Caco-2 (cell line): ENCODE results near the gene DOLK. TPM values are rescaled to one million over a fixed set of nuclear protein-coding genes. Genes with fewer than 3 reads are reported as not detected.

Experiments
- BruUV-seq: library from RNA; stranded (reverse); fragments of 400-500 nt; replicated peaks from 2 replicates; lab custom pipeline; 2021; lab: Mats Ljungman, UMichigan
- CTCF ChIA-PET: fragments of 300-600 bp; sonication (Branson Sonifier 250); formaldehyde crosslinking; loops from one replicate; lab custom pipeline; 2022; ENCODE audit warnings: antibody characterized with exemption; lab: Charles Lee
- POLR2A ChIA-PET: fragments of 300-600 bp; sonication (Branson Sonifier 250); formaldehyde crosslinking; loops from one replicate; lab custom pipeline; 2022; ENCODE audit warnings: antibody characterized with exemption; lab: Charles Lee
- DNase-seq, 2 experiments: peaks; one replicate each; pipeline versions ENCODE4 v3.0.0 to v3.0.0-alpha.2; 2020 to 2022
- H3K27me3 ChIP-seq: replicated peaks from 2 replicates; pipeline ENCODE4 v1.6.0; 2011; ENCODE audit warnings: low read length; ENCODE audit not compliant: control insufficient read depth, insufficient read depth
- H3K36me3 ChIP-seq: 2 replicates; pipeline ENCODE4 v1.5.1; 2011; ENCODE audit warnings: low read length; ENCODE audit not compliant: control insufficient read depth, insufficient read depth
- H3K4me1 ChIP-seq: fragments of 250-450 bp; sonication (Bioruptor Pico); 2 replicates; pipeline ENCODE4 v1.5.1; 2020; ENCODE audit warnings: mild to moderate bottlenecking
- H3K4me3 ChIP-seq: 2 replicates; pipeline ENCODE4 v1.5.1; 2011; ENCODE audit warnings: low read depth, mild to moderate bottlenecking, control low read depth, low read length
- H3K9me3 ChIP-seq: fragments of 250-450 bp; sonication (Bioruptor Pico); 2 replicates; pipeline ENCODE4 v1.5.1; 2020; ENCODE audit warnings: mild to moderate bottlenecking, moderate library complexity
- H3K27ac Mint-ChIP-seq: one replicate; pipeline ENCODE4 v1.8.0; 2022; ENCODE audit warnings: mixed read lengths; ENCODE audit not compliant: unreplicated experiment
- H3K27me3 Mint-ChIP-seq: one replicate; pipeline ENCODE4 v1.8.0; 2022; ENCODE audit warnings: mixed read lengths; ENCODE audit not compliant: insufficient read depth, unreplicated experiment
- H3K36me3 Mint-ChIP-seq: one replicate; pipeline ENCODE4 v1.8.0; 2022; ENCODE audit warnings: mild to moderate bottlenecking, mixed read lengths; ENCODE audit not compliant: insufficient read depth, unreplicated experiment
- H3K4me1 Mint-ChIP-seq: one replicate; pipeline ENCODE4 v1.8.0; 2022; ENCODE audit warnings: low read depth, mixed read lengths; ENCODE audit not compliant: unreplicated experiment
- H3K4me3 Mint-ChIP-seq: one replicate; pipeline ENCODE4 v1.8.0; 2022; ENCODE audit warnings: mild to moderate bottlenecking, moderate library complexity, mixed read lengths; ENCODE audit not compliant: unreplicated experiment
- H3K9me3 Mint-ChIP-seq: one replicate; pipeline ENCODE4 v1.8.0; 2022; ENCODE audit warnings: mixed read lengths; ENCODE audit not compliant: unreplicated experiment
- intact Hi-C: fragments of 100-400 bp; cut with micrococcal nuclease; formaldehyde crosslinking; loops from one replicate; pipeline ENCODE4 v1.10.0; 2022; ENCODE audit not compliant: unreplicated experiment
- total RNA-seq: library from RNA; stranded (reverse); gene quantifications from 2 replicates; pipeline ENCODE4 v1.2.3, GENCODE V29; 2022
- TF ChIP-seq, protein P1 (sequence below), 2 experiments: fragments of 200-600 bp in 1 of 2; IDR thresholded peaks; 1 replicate in 1 of 2; 2 replicates in 1 of 2; pipeline versions ENCODE4 v1.5.1 to v1.8.0; 2011 to 2022; ENCODE audit warnings: antibody characterized with exemption in 1 of 2, control low read depth in 1 of 2, inconsistent platforms in 1 of 2, low read depth in 1 of 2, low read length in 1 of 2, mild to moderate bottlenecking in 1 of 2, moderate library complexity in 1 of 2; ENCODE audit not compliant: insufficient read depth in 1 of 2, severe bottlenecking in 1 of 2, unreplicated experiment in 1 of 2

Gene DOLK
- total RNA-seq, 1 experiment from 2014 or later: 27.2 TPM

- H3K36me3 ChIP-seq: no peaks in the 10 kb centered on the region; the same call in 1 of the 2 replicates
- H3K9me3 ChIP-seq: no peaks in the 10 kb centered on the region
- no peaks in the 10 kb centered on the region for H3K4me1 Mint-ChIP-seq
- POLR2A ChIA-PET: no interaction called here
- no peaks in the 10 kb centered on the region for H3K27me3 ChIP-seq
- no peak overlapping the region for H3K4me3 ChIP-seq
- H3K36me3 Mint-ChIP-seq: peaks cover 24% of the 10 kb centered on the region
- TF ChIP-seq, protein P1, sequence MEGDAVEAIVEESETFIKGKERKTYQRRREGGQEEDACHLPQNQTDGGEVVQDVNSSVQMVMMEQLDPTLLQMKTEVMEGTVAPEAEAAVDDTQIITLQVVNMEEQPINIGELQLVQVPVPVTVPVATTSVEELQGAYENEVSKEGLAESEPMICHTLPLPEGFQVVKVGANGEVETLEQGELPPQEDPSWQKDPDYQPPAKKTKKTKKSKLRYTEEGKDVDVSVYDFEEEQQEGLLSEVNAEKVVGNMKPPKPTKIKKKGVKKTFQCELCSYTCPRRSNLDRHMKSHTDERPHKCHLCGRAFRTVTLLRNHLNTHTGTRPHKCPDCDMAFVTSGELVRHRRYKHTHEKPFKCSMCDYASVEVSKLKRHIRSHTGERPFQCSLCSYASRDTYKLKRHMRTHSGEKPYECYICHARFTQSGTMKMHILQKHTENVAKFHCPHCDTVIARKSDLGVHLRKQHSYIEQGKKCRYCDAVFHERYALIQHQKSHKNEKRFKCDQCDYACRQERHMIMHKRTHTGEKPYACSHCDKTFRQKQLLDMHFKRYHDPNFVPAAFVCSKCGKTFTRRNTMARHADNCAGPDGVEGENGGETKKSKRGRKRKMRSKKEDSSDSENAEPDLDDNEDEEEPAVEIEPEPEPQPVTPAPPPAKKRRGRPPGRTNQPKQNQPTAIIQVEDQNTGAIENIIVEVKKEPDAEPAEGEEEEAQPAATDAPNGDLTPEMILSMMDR (IDR thresholded peaks at IDR 0.05; ENCODE audit: insufficient read depth in 1 of 2, low read depth in 1 of 2, low read length in 1 of 2, severe bottlenecking in 1 of 2, unreplicated experiment in 1 of 2): no peak
- no TSS peak for BruUV-seq
- no peaks in the 10 kb centered on the region for H3K4me1 ChIP-seq
- no peak overlapping the region for H3K4me3 Mint-ChIP-seq
- no peaks in the 10 kb centered on the region for H3K9me3 Mint-ChIP-seq
- CTCF ChIA-PET: no interaction called here
- H3K27ac Mint-ChIP-seq: no peak overlapping the region
- intact Hi-C loops: no loop called here
- no peaks in the 10 kb centered on the region for H3K27me3 Mint-ChIP-seq
- no peak for DNase-seq
Observed at GRCh38 chr9:128898382-128898781, 49.0 kb downstream of the DOLK start.

DNA sequence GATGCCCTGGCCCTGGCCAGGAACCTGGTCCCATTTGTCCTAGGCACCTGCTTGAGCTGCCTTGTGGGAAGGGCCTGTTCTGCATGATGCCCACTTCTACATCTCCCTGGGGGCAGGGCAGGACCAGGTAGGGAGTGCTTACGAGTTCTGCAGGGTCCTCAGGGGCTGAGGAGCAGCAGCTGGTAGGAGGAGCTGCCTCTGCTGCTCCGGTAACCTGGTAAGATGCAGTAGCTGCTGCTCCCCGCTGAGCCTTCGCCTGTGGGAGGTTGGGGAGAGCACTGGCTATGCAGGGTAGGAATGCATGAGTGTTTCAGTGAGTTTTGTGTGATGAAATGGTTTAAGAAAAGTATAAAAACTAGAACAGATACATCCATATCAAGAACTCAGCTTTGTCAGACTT is 51.8 kb downstream of the DOLK start:
- TF ChIP-seq, protein P1 (IDR thresholded peaks at IDR 0.05; ENCODE audit: insufficient read depth in 1 of 2, low read depth in 1 of 2, low read length in 1 of 2, severe bottlenecking in 1 of 2, unreplicated experiment in 1 of 2): no peak
- no peak for DNase-seq
- Histone ChIP-seq H3K9me3 (no peaks in the 10 kb centered on the region), H3K27me3 (no peaks in the 10 kb centered on the region), H3K4me3 (no peak overlapping the region), H3K36me3 (no peaks in the 10 kb centered on the region; the same call in 1 of the 2 replicates), H3K4me1 (no peaks in the 10 kb centered on the region)
- Mint-ChIP-seq H3K9me3 (no peaks in the 10 kb centered on the region), H3K36me3 (peaks cover 26% of the 10 kb centered on the region), H3K27me3 (no peaks in the 10 kb centered on the region), H3K4me1 (no peaks in the 10 kb centered on the region), H3K4me3 (no peak overlapping the region), H3K27ac (no peak overlapping the region)
- intact Hi-C loops: no loop called here
- BruUV-seq: no TSS peak
- CTCF ChIA-PET: interaction anchor here (0.6 kb wide), 1 partner anchor 259 kb away, joined by 3 read pairs; no protein-coding TSS in a partner anchor
- POLR2A ChIA-PET: no interaction called here

Other genes starting within 250 kb of the DOLK start
- 1.6 and 2.1 TPM in 2 replicates for gene PKN3, start 245.1 kb downstream of the DOLK start, total RNA-seq
- 71.0 and 73.7 TPM in 2 replicates for gene ZDHHC12, start 223.5 kb downstream of the DOLK start, total RNA-seq
- 21.7 and 28.6 TPM in 2 replicates for gene ZER1, start 175.7 kb downstream of the DOLK start, total RNA-seq
- gene TBC1D13, start 160.3 kb downstream of the DOLK start, total RNA-seq: 35.6 and 39.9 TPM in 2 replicates
- gene ENDOG, start 129.1 kb downstream of the DOLK start, total RNA-seq: 25.9 and 30.0 TPM in 2 replicates
- gene SPOUT1, start 117.8 kb downstream of the DOLK start, total RNA-seq: 76.2 and 88.0 TPM in 2 replicates
- 6.9 and 7.8 TPM in 2 replicates for gene KYAT1, start 65.7 kb downstream of the DOLK start, total RNA-seq
- 21.9 and 22.4 TPM in 2 replicates for gene LRRC8A, start 65.5 kb downstream of the DOLK start, total RNA-seq
- 0.59 and 0.63 TPM in 2 replicates for gene PHYHD1, start 26.6 kb downstream of the DOLK start, total RNA-seq
- 80.9 and 85.7 TPM in 2 replicates for gene NUP188, start 96 bp upstream of the DOLK start, total RNA-seq
- 64.2 and 66.7 TPM in 2 replicates for gene SH3GLB2, start 80.7 kb upstream of the DOLK start, total RNA-seq
- 25.1 and 34.8 TPM in 2 replicates for gene MIGA2, start 89.0 kb upstream of the DOLK start, total RNA-seq
- gene DOLPP1, start 133.5 kb upstream of the DOLK start, total RNA-seq: 44.7 and 45.1 TPM in 2 replicates
- gene CRAT, start 163.2 kb upstream of the DOLK start, total RNA-seq: 16.2 and 20.7 TPM in 2 replicates
- 100 and 107 TPM in 2 replicates for gene PTPA, start 163.8 kb upstream of the DOLK start, total RNA-seq
- gene IER5L, start 230.7 kb upstream of the DOLK start, total RNA-seq: 3.9 and 4.1 TPM in 2 replicates